IMR-90 (cell line): ENCODE results near the gene GALNT7.

Experiments
- CHD1 ChIP-seq: IDR thresholded peaks from 2 replicates; pipeline ENCODE4 v1.6.1; 2012; ENCODE audit warnings: low read depth, low read length, improper control_type of control experiment
- FOS ChIP-seq: fragments of 150-350 bp; IDR thresholded peaks from 2 replicates; pipeline ENCODE4 v1.6.1; 2016; ENCODE audit warnings: low read depth, low read length
- RCOR1 ChIP-seq: IDR thresholded peaks from 2 replicates; pipeline ENCODE4 v1.6.1; 2012; ENCODE audit warnings: mild to moderate bottlenecking, low read length, improper control_type of control experiment; ENCODE audit not compliant: insufficient replicate concordance
- RFX5 ChIP-seq: IDR thresholded peaks from 2 replicates; pipeline ENCODE4 v1.8.0; 2012; ENCODE audit warnings: low read depth, mild to moderate bottlenecking, low read length, moderate library complexity
- TF ChIP-seq, protein P1 (sequence below): conservative IDR thresholded peaks from 2 replicates; pipeline ENCODE4 v1.5.1; 2012; ENCODE audit warnings: mild to moderate bottlenecking, low read depth, low read length, improper control_type of control experiment

DNA sequence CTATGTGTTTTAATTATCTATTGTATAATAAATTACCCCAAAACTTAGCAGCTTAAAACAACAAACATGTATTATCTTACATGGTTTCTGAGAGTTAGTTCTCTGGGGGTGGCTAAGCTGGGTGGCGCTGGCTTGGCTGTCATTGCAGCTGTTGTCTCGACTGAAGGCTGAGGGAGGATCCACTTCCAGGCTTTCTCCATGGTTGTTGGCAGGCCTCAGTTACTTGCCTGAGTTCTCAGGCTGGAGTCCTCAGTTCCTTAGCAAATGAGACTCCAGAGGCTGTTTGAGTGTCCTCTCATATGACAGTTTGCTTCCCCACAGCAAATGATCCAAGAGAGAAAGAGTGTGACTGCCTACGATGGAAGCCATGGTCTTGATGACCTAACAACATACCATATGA, 23.5 kb upstream of the GALNT7 start:
- no peak for TF ChIP-seq CHD1
- no peak for TF ChIP-seq RCOR1
- TF ChIP-seq, protein P1, sequence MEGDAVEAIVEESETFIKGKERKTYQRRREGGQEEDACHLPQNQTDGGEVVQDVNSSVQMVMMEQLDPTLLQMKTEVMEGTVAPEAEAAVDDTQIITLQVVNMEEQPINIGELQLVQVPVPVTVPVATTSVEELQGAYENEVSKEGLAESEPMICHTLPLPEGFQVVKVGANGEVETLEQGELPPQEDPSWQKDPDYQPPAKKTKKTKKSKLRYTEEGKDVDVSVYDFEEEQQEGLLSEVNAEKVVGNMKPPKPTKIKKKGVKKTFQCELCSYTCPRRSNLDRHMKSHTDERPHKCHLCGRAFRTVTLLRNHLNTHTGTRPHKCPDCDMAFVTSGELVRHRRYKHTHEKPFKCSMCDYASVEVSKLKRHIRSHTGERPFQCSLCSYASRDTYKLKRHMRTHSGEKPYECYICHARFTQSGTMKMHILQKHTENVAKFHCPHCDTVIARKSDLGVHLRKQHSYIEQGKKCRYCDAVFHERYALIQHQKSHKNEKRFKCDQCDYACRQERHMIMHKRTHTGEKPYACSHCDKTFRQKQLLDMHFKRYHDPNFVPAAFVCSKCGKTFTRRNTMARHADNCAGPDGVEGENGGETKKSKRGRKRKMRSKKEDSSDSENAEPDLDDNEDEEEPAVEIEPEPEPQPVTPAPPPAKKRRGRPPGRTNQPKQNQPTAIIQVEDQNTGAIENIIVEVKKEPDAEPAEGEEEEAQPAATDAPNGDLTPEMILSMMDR: no peak
- no peak for TF ChIP-seq RFX5
- TF ChIP-seq FOS: no peak
